GM13976 (cell line): Measurements from ENCODE around the gene SRCAP.

ENCODE experiments used
- DNase-seq: peaks from one replicate; pipeline ENCODE4 v3.0.0; 2012; ENCODE audit warnings: low spot score
- in situ Hi-C: fragments of 300-500 bp; cut with MboI; formaldehyde crosslinking; loops from one replicate; pipeline ENCODE4 v1.12.0; 2022; ENCODE audit warnings: low sequenced_read_pairs, mixed read lengths, inconsistent platforms; ENCODE audit not compliant: unreplicated experiment
- TF ChIP-seq, protein P1 (sequence below): IDR thresholded peaks from 2 replicates; pipeline ENCODE4 v1.5.1; 2012; ENCODE audit warnings: borderline replicate concordance, mild to moderate bottlenecking; ENCODE audit not compliant: insufficient read depth; ENCODE audit errors: extremely low read depth, missing control alignments, control extremely low read depth

The SRCAP gene

DNA sequence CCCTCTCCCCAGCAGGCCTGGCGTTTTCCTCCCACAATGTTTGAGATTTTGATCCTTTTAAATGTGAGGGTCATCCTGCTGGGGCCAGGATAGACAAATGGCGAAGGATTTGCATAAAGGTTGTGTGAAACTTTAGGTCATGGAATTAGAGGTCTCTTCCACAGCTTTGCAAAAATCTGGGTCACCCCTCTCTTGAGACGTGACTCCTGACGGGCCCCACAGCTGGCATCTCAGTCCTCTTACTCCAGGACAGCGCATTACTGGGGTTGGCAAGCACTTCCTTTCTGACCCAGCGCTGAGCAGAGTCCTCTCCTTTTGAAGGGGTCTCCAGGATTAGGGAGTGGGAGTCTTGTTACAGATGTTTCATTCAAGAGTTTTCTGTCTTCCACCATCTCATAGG lies 80.6 kb downstream of the SRCAP start:
- in situ Hi-C loops: no loop called here
- TF ChIP-seq, protein P1, sequence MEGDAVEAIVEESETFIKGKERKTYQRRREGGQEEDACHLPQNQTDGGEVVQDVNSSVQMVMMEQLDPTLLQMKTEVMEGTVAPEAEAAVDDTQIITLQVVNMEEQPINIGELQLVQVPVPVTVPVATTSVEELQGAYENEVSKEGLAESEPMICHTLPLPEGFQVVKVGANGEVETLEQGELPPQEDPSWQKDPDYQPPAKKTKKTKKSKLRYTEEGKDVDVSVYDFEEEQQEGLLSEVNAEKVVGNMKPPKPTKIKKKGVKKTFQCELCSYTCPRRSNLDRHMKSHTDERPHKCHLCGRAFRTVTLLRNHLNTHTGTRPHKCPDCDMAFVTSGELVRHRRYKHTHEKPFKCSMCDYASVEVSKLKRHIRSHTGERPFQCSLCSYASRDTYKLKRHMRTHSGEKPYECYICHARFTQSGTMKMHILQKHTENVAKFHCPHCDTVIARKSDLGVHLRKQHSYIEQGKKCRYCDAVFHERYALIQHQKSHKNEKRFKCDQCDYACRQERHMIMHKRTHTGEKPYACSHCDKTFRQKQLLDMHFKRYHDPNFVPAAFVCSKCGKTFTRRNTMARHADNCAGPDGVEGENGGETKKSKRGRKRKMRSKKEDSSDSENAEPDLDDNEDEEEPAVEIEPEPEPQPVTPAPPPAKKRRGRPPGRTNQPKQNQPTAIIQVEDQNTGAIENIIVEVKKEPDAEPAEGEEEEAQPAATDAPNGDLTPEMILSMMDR: no peak
- no peak for DNase-seq

- TF ChIP-seq, protein P1: no peak
- in situ Hi-C loops: no loop called here
- no peak for DNase-seq
Measured at GRCh38 chr16:30780021-30780420, 81.0 kb downstream of the SRCAP start.

- TF ChIP-seq, protein P1: no peak
- in situ Hi-C loops: no loop called here
- no peak for DNase-seq
Measured at GRCh38 chr16:30780549-30780948, 81.6 kb downstream of the SRCAP start.

- TF ChIP-seq, protein P1: no peak
- in situ Hi-C loops: no loop called here
- DNase-seq: no peak
Measured at GRCh38 chr16:30782486-30783279, 83.7 kb downstream of the SRCAP start.

- in situ Hi-C loops: no loop called here
- DNase-seq: no peak
- TF ChIP-seq, protein P1: no peak
Measured at GRCh38 chr16:30783280-30784109, 84.5 kb downstream of the SRCAP start.

DNA sequence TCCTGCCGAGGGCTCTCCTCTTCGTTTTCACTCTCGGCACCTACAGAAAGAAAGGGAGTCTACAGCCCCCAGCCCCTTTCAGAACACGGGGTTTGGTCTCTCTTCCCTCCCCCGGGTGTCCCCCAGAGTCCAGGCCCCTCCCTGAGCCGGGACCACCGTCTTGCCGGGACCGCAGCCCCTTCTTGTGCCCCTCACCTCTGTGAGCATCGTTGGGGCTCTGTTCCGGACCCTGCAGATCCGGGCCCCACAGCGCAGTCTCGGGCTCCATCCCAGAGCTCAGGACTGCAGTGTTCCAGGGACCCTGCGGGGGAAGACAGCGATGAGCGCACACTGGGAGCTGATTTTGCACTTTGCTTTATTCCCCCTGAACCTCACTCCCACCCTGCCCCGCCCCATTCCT lies 85.2 kb downstream of the SRCAP start:
- TF ChIP-seq, protein P1: no peak
- in situ Hi-C loops: no loop called here
- no peak for DNase-seq
